Raji (cell line): Measurements from ENCODE around the gene PAPSS2.

Experiments used
- POLR2A ChIP-seq: IDR thresholded peaks from 2 replicates; pipeline ENCODE4 v1.6.1; 2011; ENCODE audit warnings: low read depth, low read length, control low read depth; ENCODE audit not compliant: insufficient read depth

The PAPSS2 gene

GRCh38 chr10:87659571-87660483, at the start of gene PAPSS2:
Gene PAPSS2, plus strand, starts transcription at chr10:87659878. Its CDS starts 104 bp downstream, at chr10:87659982.
- no peak for TF ChIP-seq POLR2A

- no peak for TF ChIP-seq POLR2A
Observed at GRCh38 chr10:87612115-87612514, 47.6 kb upstream of the PAPSS2 start.

- no peak for TF ChIP-seq POLR2A
Observed at GRCh38 chr10:87613751-87614150, 45.9 kb upstream of the PAPSS2 start.

- no peak for TF ChIP-seq POLR2A
Observed at GRCh38 chr10:87615856-87616255, 43.8 kb upstream of the PAPSS2 start.

- TF ChIP-seq POLR2A, result no peak
Observed at GRCh38 chr10:87617503-87617902, 42.2 kb upstream of the PAPSS2 start.

GRCh38 chr10:87618566-87619423, 40.9 kb upstream of the PAPSS2 start:
- no peak for TF ChIP-seq POLR2A

GRCh38 chr10:87619705-87620104, 40.0 kb upstream of the PAPSS2 start:
- no peak for TF ChIP-seq POLR2A

GRCh38 chr10:87622314-87623004, 37.2 kb upstream of the PAPSS2 start:
- TF ChIP-seq POLR2A, result no peak

- TF ChIP-seq POLR2A, result no peak
Observed at GRCh38 chr10:87623191-87623590, 36.5 kb upstream of the PAPSS2 start.

- no peak for TF ChIP-seq POLR2A
Observed at GRCh38 chr10:87625661-87626060, 34.0 kb upstream of the PAPSS2 start.

GRCh38 chr10:87626422-87626892, 33.2 kb upstream of the PAPSS2 start:
- no peak for TF ChIP-seq POLR2A

GRCh38 chr10:87630171-87630570, 29.5 kb upstream of the PAPSS2 start:
- no peak for TF ChIP-seq POLR2A

GRCh38 chr10:87632454-87632853, 27.2 kb upstream of the PAPSS2 start:
- no peak for TF ChIP-seq POLR2A

GRCh38 chr10:87634311-87634710, 25.4 kb upstream of the PAPSS2 start:
- no peak for TF ChIP-seq POLR2A
